ENCODE results near the gene PCSK5. TPM values are rescaled to one million over a fixed set of nuclear protein-coding genes. Genes with fewer than 3 reads are reported as not detected.
A peak's percentile ranks its signal among the peaks of the same experiment; 100 is the strongest.
"Not testable (repeated sequence)": the region's sequence is repeated elsewhere in the genome, so short reads cannot be mapped to it uniquely, and the experiment has no call there.

The PCSK5 gene
- total and polyA plus RNA-seq, 7 experiments from 2014 or later = 5.2 to 35.0 (median 19.1) TPM

DNA sequence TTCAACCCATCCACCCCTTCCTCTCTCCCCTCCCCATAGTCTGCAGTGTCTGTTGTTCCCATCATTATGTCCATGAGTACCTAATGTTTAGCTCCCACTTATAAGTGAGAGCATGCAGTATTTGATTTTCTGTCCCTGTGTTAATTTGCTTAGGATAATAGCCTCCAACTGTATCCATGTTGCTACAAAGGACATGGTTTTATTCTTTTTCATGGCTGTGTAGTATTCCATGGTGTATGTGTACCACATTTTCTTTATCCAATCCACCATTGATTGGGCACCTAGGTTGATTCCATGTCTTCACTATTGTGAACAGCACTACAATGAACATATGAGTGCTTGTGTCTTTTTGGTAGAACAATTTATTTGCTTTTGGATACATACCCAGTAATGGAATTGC lies 187.1 kb downstream of the PCSK5 start:
- ChIA-PET POLR2A (interaction anchor here (1.0 kb wide), 1 partner anchor 44 kb away, joined by 3 read pairs; no protein-coding TSS in a partner anchor), CTCF (no interaction called here)
- H3K27ac ChIP-seq (ENCODE audit: low read depth, low read length) = no peak overlapping the region
- no peak overlapping the region for H3K4me3 ChIP-seq (ENCODE audit: low read length)
- H3K36me3 Mint-ChIP-seq = peaks cover 18 to 71% (median 60%) of the 10 kb centered on the region in 5 donors
- H3K27ac Mint-ChIP-seq = no peak overlapping the region
- peaks cover 0 to 16% (median 7%) of the 10 kb centered on the region in 11 donors for H3K9me3 Mint-ChIP-seq
- H3K36me3 ChIP-seq (ENCODE audit: control insufficient read depth in 2 of 3, insufficient read depth in 3 of 3, low read length in 3 of 3) = peaks cover 0 to 11% (median 3%) of the 10 kb centered on the region in 3 experiments
- H3K4me1 Mint-ChIP-seq = peaks cover 0 to 21% (median 13%) of the 10 kb centered on the region in 7 donors
- H3K4me3 Mint-ChIP-seq = no peak overlapping the region
- H3K9me3 ChIP-seq (ENCODE audit: control insufficient read depth in 2 of 3, low read length in 3 of 3) = no peaks in the 10 kb centered on the region
- intact Hi-C loops (cut with micrococcal nuclease) = no loop called here
- DNase-seq = no peak
- no peaks in the 10 kb centered on the region for H3K4me1 ChIP-seq (ENCODE audit: control insufficient read depth in 2 of 2, insufficient read depth in 2 of 2, low read length in 2 of 2)
- H3K27me3 Mint-ChIP-seq = no peaks in the 10 kb centered on the region
- ATAC-seq = no peak
- no peaks in the 10 kb centered on the region for H3K27me3 ChIP-seq (ENCODE audit: control insufficient read depth in 2 of 2, insufficient read depth in 2 of 2, low read length in 2 of 2)

DNA sequence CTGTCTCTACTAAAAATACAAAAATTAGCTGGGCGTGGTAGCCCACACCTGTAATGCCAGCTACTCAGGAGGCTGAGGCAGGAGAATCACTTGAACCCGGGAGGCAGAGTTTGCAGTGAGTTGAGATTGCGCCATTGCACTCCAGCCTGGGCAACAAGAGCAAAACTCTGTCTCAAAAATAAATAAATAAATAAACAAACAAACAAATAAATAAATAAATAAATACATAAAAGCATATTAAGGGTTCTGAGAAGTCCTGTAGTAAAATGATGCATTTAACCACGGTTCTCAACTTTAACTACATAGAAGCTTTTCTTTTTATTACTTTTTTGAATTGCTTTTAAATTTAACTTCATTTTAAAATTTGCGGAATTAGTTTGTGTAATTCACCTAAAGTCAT lies 190.8 kb downstream of the PCSK5 start:
- peaks cover 0 to 16% (median 4%) of the 10 kb centered on the region in 7 donors for H3K4me1 Mint-ChIP-seq
- POLR2A ChIA-PET; H3K4me3 ChIP-seq (ENCODE audit: low read length); H3K9me3 ChIP-seq (ENCODE audit: control insufficient read depth in 2 of 3, low read length in 3 of 3); H3K4me1 ChIP-seq (ENCODE audit: control insufficient read depth in 2 of 2, insufficient read depth in 2 of 2, low read length in 2 of 2); H3K27me3 ChIP-seq (ENCODE audit: control insufficient read depth in 2 of 2, insufficient read depth in 2 of 2, low read length in 2 of 2); H3K27ac Mint-ChIP-seq; H3K27me3 Mint-ChIP-seq; H3K4me3 Mint-ChIP-seq; DNase-seq; ATAC-seq; H3K27ac ChIP-seq (ENCODE audit: low read depth, low read length): not testable (repeated sequence)
- peaks cover 0 to 16% (median 7%) of the 10 kb centered on the region in 11 donors for H3K9me3 Mint-ChIP-seq
- peaks cover 0 to 18% (median 3%) of the 10 kb centered on the region in 3 experiments for H3K36me3 ChIP-seq (ENCODE audit: control insufficient read depth in 2 of 3, insufficient read depth in 3 of 3, low read length in 3 of 3)
- intact Hi-C loops (cut with micrococcal nuclease) = loop anchor here in 1 of 2 donors (5.0 kb wide), 1 partner anchor 59 kb away; no protein-coding TSS in a partner anchor
- CTCF ChIA-PET = interaction anchor here (0.6 kb wide), 1 partner anchor 209 kb away, joined by 3 read pairs; no protein-coding TSS in a partner anchor
- peaks cover 21 to 67% (median 52%) of the 10 kb centered on the region in 5 donors for H3K36me3 Mint-ChIP-seq

DNA sequence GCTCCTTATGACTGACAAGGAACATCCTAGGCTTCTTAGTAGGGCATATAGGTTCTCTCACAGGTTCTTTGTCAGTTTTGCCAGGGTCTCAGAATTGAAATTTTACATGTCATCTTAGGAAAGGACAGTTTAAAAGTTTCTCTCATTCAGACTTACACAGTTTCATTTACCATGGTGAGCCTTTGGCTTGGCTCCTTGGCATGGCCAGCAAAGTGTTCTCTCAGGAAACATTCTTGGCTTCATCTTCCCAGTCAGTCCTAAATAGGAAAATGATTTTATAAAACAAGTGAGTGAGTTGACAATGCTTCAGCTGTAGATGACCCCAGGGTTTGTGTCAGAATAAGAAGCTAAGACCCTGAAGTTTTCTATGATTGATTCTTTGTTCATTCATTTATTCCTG lies 191.6 kb downstream of the PCSK5 start:
- Histone ChIP-seq H3K9me3 (ENCODE audit: control insufficient read depth in 2 of 3, low read length in 3 of 3) (no peaks in the 10 kb centered on the region), H3K4me1 (ENCODE audit: control insufficient read depth in 2 of 2, insufficient read depth in 2 of 2, low read length in 2 of 2) (no peaks in the 10 kb centered on the region), H3K4me3 (ENCODE audit: low read length) (no peak overlapping the region), H3K36me3 (ENCODE audit: control insufficient read depth in 2 of 3, insufficient read depth in 3 of 3, low read length in 3 of 3) (peaks cover 0 to 18% (median 2%) of the 10 kb centered on the region in 3 experiments), H3K27me3 (ENCODE audit: control insufficient read depth in 2 of 2, insufficient read depth in 2 of 2, low read length in 2 of 2) (no peaks in the 10 kb centered on the region), H3K27ac (ENCODE audit: low read depth, low read length) (no peak overlapping the region)
- H3K27ac Mint-ChIP-seq = no peak overlapping the region
- intact Hi-C loops (cut with micrococcal nuclease) = loop anchor here in 1 of 2 donors (5.0 kb wide), 1 partner anchor 60 kb away; no protein-coding TSS in a partner anchor
- DNase-seq = no peak
- H3K4me3 Mint-ChIP-seq = no peak overlapping the region
- H3K27me3 Mint-ChIP-seq = no peaks in the 10 kb centered on the region
- no peak for ATAC-seq
- CTCF ChIA-PET = interaction anchor here (0.6 kb wide), 1 partner anchor 208 kb away, joined by 3 read pairs; no protein-coding TSS in a partner anchor
- peaks cover 0 to 16% (median 7%) of the 10 kb centered on the region in 11 donors for H3K9me3 Mint-ChIP-seq
- POLR2A ChIA-PET = no interaction called here
- H3K4me1 Mint-ChIP-seq = peaks cover 0 to 15% (median 4%) of the 10 kb centered on the region in 7 donors
- H3K36me3 Mint-ChIP-seq = peaks cover 21 to 68% (median 48%) of the 10 kb centered on the region in 5 donors

DNA sequence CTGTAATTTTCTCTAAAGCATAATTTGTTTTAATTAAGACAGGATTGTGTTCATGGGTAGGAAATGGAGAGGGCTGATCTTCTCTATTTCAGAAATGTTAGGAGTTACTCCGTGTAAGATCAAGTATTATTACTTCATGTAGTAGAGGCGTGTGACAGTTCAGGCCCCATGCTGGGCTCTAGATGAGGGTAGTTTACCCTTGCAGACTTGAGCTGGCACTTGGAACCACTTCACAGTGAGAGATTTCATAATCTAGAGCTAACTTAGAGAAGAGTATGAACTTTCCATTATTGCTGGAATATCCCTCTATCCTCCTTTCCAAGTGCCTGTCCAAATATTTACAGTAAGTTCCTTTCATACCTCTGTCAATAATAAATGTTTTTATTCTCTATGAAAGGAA lies 195.1 kb downstream of the PCSK5 start:
- ATAC-seq (no peak), DNase-seq (no peak)
- Mint-ChIP-seq H3K9me3 (no peaks in the 10 kb centered on the region), H3K36me3 (peaks cover 5 to 57% (median 23%) of the 10 kb centered on the region in 5 donors), H3K27me3 (no peaks in the 10 kb centered on the region), H3K27ac (peak overlapping the region in 2 of 9 donors; percentile 19 to 24), H3K4me1 (peaks cover 0 to 29% (median 8%) of the 10 kb centered on the region in 7 donors), H3K4me3 (no peak overlapping the region)
- H3K27ac ChIP-seq (ENCODE audit: low read depth, low read length) = no peak overlapping the region
- H3K4me1 ChIP-seq (ENCODE audit: control insufficient read depth in 2 of 2, insufficient read depth in 2 of 2, low read length in 2 of 2) = no peaks in the 10 kb centered on the region
- ChIA-PET POLR2A (no interaction called here), CTCF (interaction anchor here (0.5 to 0.6 kb wide), 2 partner anchors 10 to 17 kb away, joined by 3 to 4 read pairs; no protein-coding TSS in a partner anchor)
- intact Hi-C loops (cut with micrococcal nuclease) = no loop called here
- H3K27me3 ChIP-seq (ENCODE audit: control insufficient read depth in 2 of 2, insufficient read depth in 2 of 2, low read length in 2 of 2) = no peaks in the 10 kb centered on the region
- H3K9me3 ChIP-seq (ENCODE audit: control insufficient read depth in 2 of 3, low read length in 3 of 3) = no peaks in the 10 kb centered on the region
- H3K4me3 ChIP-seq (ENCODE audit: low read length) = no peak overlapping the region
- peaks cover 0 to 11% (median 0%) of the 10 kb centered on the region in 3 experiments for H3K36me3 ChIP-seq (ENCODE audit: control insufficient read depth in 2 of 3, insufficient read depth in 3 of 3, low read length in 3 of 3)

DNA sequence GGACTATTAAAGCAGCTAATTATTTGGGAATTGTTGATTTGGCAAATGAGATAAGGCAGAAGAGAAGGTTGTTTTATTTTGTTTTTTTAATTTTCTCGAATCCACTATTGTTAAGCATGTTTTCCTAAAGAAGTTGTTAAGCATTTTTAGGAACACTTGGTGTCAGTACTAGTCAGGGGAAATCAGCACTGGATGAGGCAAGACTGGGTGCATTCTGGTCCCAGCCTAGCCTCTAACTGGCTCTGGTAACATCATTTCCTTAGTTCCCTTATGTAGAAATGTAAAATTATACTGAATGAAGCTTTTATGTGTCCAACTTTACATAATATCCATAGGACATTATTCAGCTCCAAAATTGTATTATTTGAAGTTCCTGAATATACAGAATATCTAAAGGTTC lies 196.1 kb downstream of the PCSK5 start:
- Mint-ChIP-seq H3K27me3 (no peaks in the 10 kb centered on the region), H3K4me1 (peaks cover 0 to 29% (median 9%) of the 10 kb centered on the region in 7 donors), H3K36me3 (peaks cover 5 to 57% (median 23%) of the 10 kb centered on the region in 5 donors), H3K9me3 (no peaks in the 10 kb centered on the region), H3K27ac (peak overlapping the region in 1 of 9 donors; percentile 7), H3K4me3 (no peak overlapping the region)
- ATAC-seq (no peak), DNase-seq (no peak)
- no peak overlapping the region for H3K4me3 ChIP-seq (ENCODE audit: low read length)
- H3K9me3 ChIP-seq (ENCODE audit: control insufficient read depth in 2 of 3, low read length in 3 of 3) = no peaks in the 10 kb centered on the region
- H3K27ac ChIP-seq (ENCODE audit: low read depth, low read length) = no peak overlapping the region
- no peaks in the 10 kb centered on the region for H3K4me1 ChIP-seq (ENCODE audit: control insufficient read depth in 2 of 2, insufficient read depth in 2 of 2, low read length in 2 of 2)
- no peaks in the 10 kb centered on the region for H3K27me3 ChIP-seq (ENCODE audit: control insufficient read depth in 2 of 2, insufficient read depth in 2 of 2, low read length in 2 of 2)
- ChIA-PET POLR2A (interaction anchor here (0.6 kb wide), 1 partner anchor 10 kb away, joined by 3 read pairs; no protein-coding TSS in a partner anchor), CTCF (interaction anchor here (0.6 to 1.5 kb wide), 2 partner anchors 14 to 969 kb away, joined by 3 read pairs; no protein-coding TSS in a partner anchor)
- H3K36me3 ChIP-seq (ENCODE audit: control insufficient read depth in 2 of 3, insufficient read depth in 3 of 3, low read length in 3 of 3) = peaks cover 0 to 11% (median 0%) of the 10 kb centered on the region in 3 experiments
- intact Hi-C loops (cut with micrococcal nuclease) = no loop called here

DNA sequence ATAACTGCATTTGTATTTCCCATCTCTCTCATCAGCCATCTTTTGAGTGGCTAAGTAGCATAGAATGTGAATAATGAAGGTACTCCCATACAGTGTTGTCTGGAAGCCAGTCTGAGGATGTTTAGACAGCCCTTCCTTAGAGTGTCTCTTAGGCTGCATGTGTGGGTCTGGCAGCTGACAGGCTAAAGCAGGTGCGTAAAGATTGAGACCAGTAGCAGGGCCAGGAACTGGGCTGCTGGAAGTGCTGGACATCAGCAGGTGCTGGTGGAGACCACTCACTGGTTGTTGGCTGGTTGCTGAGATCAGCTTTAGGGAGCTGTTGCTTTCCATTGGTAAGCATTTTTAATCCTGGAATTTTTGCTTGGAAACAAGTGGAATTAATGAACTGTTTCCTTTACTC lies 197.5 kb downstream of the PCSK5 start:
- CTCF ChIA-PET = no interaction called here
- no peak overlapping the region for H3K27ac ChIP-seq (ENCODE audit: low read depth, low read length)
- no peaks in the 10 kb centered on the region for H3K9me3 ChIP-seq (ENCODE audit: control insufficient read depth in 2 of 3, low read length in 3 of 3)
- no peaks in the 10 kb centered on the region for H3K27me3 ChIP-seq (ENCODE audit: control insufficient read depth in 2 of 2, insufficient read depth in 2 of 2, low read length in 2 of 2)
- no peak overlapping the region for H3K4me3 ChIP-seq (ENCODE audit: low read length)
- Mint-ChIP-seq H3K4me1 (peaks cover 0 to 25% (median 9%) of the 10 kb centered on the region in 7 donors), H3K4me3 (no peak overlapping the region), H3K27ac (peak overlapping the region in 2 of 9 donors; percentile 61 to 69), H3K36me3 (peaks cover 2 to 48% (median 18%) of the 10 kb centered on the region in 5 donors), H3K27me3 (no peaks in the 10 kb centered on the region), H3K9me3 (no peaks in the 10 kb centered on the region)
- no peaks in the 10 kb centered on the region for H3K4me1 ChIP-seq (ENCODE audit: control insufficient read depth in 2 of 2, insufficient read depth in 2 of 2, low read length in 2 of 2)
- POLR2A ChIA-PET = no interaction called here
- intact Hi-C loops (cut with micrococcal nuclease) = no loop called here
- DNase-seq (no peak), ATAC-seq (no peak)
- H3K36me3 ChIP-seq (ENCODE audit: control insufficient read depth in 2 of 3, insufficient read depth in 3 of 3, low read length in 3 of 3) = peaks cover 0 to 7% (median 0%) of the 10 kb centered on the region in 3 experiments

All from naive thymus-derived CD4-positive, alpha-beta T cell (primary cell).